ENCODE measurements around the gene GFER. TPM values are rescaled to one million over a fixed set of nuclear protein-coding genes. Genes with fewer than 3 reads are reported as not detected.

GFER gene
- total and polyA plus RNA-seq, 9 of the 15 experiments (the other 6 are each of a cell fraction or from before 2014, with no cell fraction given) = 4.3 to 53.7 (median 19.8) TPM

DNA sequence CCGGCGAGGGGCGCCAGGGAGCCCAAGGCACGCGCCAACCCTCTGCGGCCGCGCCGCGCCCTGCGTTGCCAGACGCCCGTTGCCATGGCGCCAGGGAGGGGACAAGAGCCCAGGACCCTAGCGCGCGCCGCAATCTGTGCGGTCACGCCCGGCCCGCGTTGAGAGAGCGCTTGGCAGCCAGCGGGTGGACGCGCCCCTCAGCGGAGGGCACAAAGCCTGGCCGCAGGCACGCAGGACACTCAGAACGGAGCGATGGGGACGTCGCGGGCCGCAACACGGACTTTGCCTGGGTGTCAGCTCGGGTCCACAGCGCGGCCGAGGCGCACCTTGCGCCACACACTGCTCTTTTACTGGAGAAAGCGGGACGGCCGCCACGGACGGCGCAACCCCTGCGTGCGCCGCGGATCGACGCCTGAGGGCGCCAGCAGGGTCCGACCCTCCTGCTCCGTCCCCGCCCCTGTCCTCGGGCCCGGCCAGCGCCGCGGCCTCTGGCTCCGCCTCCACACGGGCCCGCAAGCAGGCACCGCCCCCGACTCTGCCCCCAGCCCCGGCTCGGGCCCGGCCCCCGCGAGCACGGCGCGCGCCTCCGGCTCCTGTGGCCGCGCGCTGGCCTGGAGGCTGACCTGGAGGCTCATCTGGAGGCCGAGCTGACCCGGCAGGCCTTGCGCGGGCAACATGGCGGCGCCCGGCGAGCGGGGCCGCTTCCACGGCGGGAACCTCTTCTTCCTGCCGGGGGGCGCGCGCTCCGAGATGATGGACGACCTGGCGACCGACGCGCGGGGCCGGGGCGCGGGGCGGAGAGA, at the start of gene GFER (continued):
- TF ChIP-seq, protein P1, sequence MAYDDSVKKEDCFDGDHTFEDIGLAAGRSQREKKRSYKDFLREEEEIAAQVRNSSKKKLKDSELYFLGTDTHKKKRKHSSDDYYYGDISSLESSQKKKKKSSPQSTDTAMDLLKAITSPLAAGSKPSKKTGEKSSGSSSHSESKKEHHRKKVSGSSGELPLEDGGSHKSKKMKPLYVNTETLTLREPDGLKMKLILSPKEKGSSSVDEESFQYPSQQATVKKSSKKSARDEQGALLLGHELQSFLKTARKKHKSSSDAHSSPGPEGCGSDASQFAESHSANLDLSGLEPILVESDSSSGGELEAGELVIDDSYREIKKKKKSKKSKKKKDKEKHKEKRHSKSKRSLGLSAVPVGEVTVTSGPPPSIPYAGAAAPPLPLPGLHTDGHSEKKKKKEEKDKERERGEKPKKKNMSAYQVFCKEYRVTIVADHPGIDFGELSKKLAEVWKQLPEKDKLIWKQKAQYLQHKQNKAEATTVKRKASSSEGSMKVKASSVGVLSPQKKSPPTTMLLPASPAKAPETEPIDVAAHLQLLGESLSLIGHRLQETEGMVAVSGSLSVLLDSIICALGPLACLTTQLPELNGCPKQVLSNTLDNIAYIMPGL (CRISPR knock-in tag; IDR thresholded peaks at IDR 0.05) = peak; percentile 76; the same call in 1 of the 2 replicates
- TF ChIP-seq EP400 (IDR thresholded peaks at IDR 0.05) (no peak), MYBL2 (IDR thresholded peaks at IDR 0.05; ENCODE audit: low read depth) (no peak), MYBL2 (CRISPR knock-in tag; IDR thresholded peaks at IDR 0.05; ENCODE audit: borderline replicate concordance) (no peak), ARHGAP35 (IDR thresholded peaks at IDR 0.05; ENCODE audit: partially characterized antibody) (no peak), ZNF76 (CRISPR knock-in tag; IDR thresholded peaks at IDR 0.05; ENCODE audit: borderline replicate concordance) (peak; percentile 77; the same call in 1 of the 2 replicates), ERF (CRISPR knock-in tag; IDR thresholded peaks at IDR 0.05) (no peak), SREBF2 (CRISPR knock-in tag; IDR thresholded peaks at IDR 0.05) (no peak), MCM5 (IDR thresholded peaks at IDR 0.05; ENCODE audit: low read depth) (no peak), FOS (IDR thresholded peaks at IDR 0.05; ENCODE audit: extremely low read depth, insufficient read length) (no peak), ZNF408 (CRISPR knock-in tag; IDR thresholded peaks at IDR 0.05; ENCODE audit: low read depth) (no peak), EHMT2 (IDR thresholded peaks at IDR 0.05) (no peak), ZNF586 (CRISPR knock-in tag; conservative IDR thresholded peaks at IDR 0.05) (no peak), PRMT5 (CRISPR knock-in tag; IDR thresholded peaks at IDR 0.05) (no peak), ZNF24 (IDR thresholded peaks at IDR 0.05) (peak; percentile 65), CHD1 (IDR thresholded peaks at IDR 0.05; ENCODE audit: low read length) (no peak), PTBP1 (IDR thresholded peaks at IDR 0.05; ENCODE audit: low read depth, low read length) (no peak; the same call in 1 of the 2 replicates), CBX3 (IDR thresholded peaks at IDR 0.05; ENCODE audit: borderline replicate concordance in 1 of 2, low read length in 2 of 2) (0 out of 3 replicates have a peak, but pooled peaks of 1 of the 2 experiments have one; percentile 9), RBM34 (IDR thresholded peaks at IDR 0.05; ENCODE audit: borderline replicate concordance, insufficient read depth, low read length) (0 out of 2 replicates have a peak, but pooled peaks have one; percentile 94)
- TF ChIP-seq, protein P2, sequence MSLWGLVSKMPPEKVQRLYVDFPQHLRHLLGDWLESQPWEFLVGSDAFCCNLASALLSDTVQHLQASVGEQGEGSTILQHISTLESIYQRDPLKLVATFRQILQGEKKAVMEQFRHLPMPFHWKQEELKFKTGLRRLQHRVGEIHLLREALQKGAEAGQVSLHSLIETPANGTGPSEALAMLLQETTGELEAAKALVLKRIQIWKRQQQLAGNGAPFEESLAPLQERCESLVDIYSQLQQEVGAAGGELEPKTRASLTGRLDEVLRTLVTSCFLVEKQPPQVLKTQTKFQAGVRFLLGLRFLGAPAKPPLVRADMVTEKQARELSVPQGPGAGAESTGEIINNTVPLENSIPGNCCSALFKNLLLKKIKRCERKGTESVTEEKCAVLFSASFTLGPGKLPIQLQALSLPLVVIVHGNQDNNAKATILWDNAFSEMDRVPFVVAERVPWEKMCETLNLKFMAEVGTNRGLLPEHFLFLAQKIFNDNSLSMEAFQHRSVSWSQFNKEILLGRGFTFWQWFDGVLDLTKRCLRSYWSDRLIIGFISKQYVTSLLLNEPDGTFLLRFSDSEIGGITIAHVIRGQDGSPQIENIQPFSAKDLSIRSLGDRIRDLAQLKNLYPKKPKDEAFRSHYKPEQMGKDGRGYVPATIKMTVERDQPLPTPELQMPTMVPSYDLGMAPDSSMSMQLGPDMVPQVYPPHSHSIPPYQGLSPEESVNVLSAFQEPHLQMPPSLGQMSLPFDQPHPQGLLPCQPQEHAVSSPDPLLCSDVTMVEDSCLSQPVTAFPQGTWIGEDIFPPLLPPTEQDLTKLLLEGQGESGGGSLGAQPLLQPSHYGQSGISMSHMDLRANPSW (CRISPR knock-in tag; IDR thresholded peaks at IDR 0.05) = no peak; the same call in 1 of the 2 replicates
- TF ChIP-seq, protein P3, sequence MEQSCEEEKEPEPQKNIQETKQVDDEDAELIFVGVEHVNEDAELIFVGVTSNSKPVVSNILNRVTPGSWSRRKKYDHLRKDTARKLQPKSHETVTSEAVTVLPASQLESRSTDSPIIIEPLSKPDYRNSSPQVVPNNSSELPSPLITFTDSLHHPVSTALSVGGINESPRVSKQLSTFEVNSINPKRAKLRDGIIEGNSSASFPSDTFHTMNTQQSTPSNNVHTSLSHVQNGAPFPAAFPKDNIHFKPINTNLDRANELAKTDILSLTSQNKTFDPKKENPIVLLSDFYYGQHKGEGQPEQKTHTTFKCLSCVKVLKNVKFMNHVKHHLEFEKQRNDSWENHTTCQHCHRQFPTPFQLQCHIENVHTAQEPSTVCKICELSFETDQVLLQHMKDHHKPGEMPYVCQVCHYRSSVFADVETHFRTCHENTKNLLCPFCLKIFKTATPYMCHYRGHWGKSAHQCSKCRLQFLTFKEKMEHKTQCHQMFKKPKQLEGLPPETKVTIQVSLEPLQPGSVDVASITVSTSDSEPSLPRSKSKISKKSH (CRISPR knock-in tag; IDR thresholded peaks at IDR 0.05) = no peak
